HS-5 (cell line): ENCODE measurements around the gene NUDCD2.

ENCODE experiments used
- DNase-seq: peaks from one replicate; pipeline ENCODE4 v3.0.0-alpha.2; 2012; ENCODE audit warnings: low read depth

Gene NUDCD2, protein sequence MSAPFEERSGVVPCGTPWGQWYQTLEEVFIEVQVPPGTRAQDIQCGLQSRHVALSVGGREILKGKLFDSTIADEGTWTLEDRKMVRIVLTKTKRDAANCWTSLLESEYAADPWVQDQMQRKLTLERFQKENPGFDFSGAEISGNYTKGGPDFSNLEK

DNA sequence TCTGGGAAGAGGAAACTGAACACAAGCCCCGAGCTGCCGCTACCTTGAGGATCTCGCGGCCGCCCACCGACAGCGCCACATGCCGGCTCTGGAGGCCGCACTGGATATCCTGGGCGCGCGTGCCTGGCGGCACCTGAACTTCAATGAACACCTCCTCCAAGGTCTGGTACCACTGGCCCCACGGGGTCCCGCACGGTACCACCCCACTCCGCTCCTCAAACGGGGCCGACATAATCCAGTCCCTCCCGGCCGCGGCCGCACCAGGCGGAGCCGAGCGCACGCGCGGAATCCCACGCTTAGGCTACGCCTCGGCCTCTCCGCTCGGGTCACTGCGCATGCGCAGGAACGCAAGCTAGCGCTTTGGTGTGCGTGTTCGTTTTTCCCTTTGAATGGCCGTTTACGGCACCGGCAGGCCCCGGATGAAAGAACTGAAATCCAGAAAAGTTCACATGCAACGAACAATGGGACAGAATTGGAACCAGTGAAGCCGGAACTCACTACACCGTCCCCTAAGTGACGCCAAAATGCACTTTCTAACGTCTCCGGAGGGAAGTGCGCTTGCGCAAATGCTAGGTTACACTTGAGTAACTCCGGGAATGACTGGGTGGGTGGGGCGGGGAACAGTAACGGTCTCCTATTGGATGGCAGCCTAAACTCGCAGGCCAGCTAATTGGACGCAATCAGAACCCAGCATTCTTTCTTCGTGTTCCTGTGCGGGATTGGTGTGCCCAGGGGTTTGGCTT lies at the start of gene NUDCD2:
TSS of gene NUDCD2 (minus strand) at position 284 of the 743 bp plus-strand sequence. CDS start at position 232, 52 bp downstream.
- peak; percentile 95 for DNase-seq

DNA sequence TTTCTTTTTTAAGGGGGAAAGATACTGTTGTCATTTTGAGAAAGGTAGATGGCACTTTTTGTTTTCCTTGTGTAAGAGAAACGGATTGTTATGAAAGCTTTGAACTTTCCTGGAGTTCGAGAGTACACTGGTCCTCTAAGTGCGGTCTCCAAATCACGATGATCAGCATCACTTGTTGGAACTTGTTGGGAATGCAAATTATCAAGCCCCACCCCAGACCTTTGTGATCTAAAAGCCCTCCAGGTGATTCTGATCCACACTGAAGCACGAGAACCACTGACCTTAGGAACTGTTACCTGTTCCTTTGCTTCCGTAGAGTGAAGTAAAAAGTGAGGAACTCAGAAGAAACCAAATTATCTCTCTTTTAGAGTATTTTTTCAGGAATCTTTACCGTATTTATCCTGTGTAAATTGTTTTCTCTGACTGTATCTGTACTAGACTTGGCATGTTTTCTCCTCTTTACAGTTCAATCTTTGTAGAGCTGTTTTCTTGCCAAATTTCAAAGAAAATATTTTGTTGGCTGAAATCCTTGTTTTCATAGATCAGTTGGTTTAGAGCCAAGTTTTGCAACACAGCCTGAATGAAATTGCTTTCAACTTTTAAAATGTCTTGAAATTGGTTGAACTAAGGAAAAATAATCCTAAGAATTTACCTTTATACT lies 49.5 kb upstream of the NUDCD2 start:
- DNase-seq, result no peak

DNA sequence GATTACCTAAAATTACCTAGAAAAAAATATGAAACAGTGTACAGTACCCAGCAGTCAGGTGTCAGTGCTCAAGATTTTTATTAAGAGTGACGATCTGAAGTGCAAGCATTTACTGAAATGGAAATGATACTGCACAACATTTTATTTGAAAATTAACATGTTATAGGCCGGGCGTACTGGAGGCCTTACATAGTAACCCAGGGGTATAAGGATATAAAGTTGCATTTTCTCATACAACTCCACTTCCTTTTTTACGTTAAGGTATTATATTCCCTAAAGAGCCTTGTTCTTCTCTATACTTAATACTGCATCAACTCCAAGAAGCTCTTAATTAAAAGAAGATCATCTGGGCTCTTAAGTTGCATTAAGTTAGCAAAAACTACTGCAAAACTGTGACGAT lies 48.9 kb upstream of the NUDCD2 start:
- no peak for DNase-seq

DNA sequence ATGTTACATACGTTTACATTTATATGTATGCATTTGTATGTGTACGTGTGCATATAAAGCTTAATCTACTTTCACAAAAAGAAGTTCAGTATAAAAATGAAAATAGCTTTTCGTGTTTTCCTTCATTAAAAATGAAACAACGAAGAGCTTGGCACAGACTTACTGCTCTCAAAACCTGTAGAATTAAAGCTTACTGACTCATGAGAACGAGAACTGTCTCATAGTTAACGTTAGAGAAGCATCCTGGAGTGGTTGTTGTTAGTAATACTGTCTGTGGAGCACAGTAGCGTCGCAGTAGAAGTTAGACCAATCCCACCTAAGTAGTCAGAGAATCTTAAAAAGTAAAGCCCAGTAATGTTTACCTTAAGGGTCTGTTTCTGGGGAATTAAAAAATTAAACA lies 46.8 kb upstream of the NUDCD2 start:
- no peak for DNase-seq

DNA sequence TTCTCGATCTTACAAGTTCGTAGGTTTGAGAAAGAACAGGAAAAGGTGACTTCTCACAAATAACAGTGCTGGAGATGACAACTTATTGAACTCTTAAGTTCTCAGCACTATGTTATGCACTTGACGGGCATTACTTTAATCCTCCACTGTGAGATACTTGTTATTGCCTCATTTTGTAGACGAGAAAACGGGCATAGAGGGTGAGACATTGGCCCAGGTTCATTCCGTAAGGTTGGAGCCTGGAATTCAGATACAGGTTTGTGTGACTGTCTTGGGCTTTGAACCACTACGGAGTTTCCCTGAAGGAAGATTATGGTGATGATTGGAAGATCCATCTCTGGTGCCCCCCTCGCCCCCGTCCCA lies 46.2 kb upstream of the NUDCD2 start:
- no peak for DNase-seq

DNA sequence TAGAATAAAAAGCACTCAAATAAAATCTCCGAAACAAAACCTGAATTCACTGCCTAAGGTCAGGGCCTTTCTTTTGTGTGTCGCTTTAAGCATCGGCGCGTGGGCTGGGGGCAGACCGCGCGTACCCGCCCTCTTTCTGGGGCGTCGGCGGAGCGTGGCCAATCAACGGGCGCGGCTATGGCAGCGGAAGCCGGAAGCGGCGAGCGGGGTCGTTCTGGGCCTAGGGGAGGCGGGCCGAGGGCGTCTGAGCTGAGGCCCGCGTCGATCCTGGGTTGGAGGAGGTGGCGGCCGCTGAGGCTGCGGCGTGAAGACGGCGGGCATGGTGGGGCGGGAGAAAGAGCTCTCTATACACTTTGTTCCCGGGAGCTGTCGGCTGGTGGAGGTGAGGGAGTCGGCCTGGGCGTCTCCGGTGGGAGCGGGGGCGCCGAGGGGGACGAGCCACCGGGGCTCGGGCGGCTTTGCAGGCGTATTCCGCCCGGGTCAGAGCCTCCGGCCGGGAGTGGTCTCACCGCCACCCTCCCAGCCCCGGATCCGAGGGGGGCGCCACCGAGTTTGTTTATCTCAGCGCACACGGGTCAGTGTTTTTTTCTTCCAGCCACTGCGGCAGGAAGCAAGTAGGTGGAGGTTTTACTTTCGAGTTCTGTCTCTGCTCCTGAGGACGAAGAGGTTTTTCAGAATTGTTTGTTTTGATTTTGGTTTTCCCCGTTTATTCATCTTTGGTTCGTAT lies 45.6 kb upstream of the NUDCD2 start, which contains the start of gene MAT2B:
TSS of gene MAT2B (plus strand) at position 252 of the 727 bp plus-strand sequence. CDS start at position 320, 68 bp downstream.
- peak; percentile 71 for DNase-seq

DNA sequence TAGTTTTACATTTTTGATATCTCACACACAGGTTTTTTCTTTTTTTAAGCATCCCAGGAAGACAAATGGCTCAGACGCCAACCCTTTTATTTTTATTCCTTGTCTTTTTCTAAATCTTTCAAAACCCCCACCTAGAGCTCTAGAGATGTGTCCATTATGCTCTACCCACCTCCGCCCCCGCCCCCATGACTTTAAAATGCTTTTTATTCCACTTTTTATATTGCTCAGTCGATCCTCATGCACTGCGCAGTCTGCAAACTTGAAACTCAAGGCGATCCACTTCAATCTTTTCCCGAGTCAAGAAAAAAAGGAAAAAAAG lies 45.1 kb upstream of the NUDCD2 start:
- DNase-seq, result no peak

DNA sequence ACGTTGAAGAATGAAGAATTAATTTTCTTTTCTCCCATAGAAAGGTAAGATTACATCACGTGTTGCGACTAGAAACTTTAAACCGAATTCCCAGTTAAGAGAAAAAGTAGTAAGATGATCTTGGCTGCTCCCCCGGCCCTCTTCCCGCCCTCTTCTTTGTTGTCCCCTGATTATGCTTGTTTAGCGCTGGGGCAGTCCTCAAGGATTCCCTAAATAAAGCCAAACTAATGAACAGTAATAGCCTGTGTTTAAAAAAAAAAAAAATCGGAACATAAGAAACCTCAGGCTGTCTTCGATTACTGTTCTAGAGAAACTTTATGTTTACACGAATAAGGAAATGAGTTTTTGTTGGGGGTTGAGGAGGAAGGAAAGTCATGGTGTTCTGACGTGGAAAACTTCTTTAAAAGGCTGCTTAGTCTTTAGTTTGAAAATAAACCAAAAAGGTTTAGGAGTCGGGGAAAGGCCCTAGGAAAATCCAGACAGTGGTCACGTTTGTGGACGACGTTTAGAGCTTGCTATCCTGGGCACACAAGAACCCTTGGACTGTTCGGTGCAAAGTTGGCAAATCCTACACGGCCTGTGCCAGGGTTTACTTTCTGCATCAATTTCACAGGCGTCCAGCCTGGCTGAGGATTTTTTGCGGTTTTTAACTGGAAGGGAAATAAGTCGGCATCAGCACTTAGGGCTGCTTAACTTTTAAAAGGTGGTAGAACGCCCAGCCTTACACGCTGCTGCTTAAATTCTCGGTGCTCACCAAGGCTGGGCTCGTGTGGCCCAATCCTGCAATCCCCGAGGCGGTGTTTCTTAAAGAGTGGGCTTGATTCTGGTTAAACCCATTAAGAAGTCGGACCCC lies 44.4 kb upstream of the NUDCD2 start:
- no peak for DNase-seq

DNA sequence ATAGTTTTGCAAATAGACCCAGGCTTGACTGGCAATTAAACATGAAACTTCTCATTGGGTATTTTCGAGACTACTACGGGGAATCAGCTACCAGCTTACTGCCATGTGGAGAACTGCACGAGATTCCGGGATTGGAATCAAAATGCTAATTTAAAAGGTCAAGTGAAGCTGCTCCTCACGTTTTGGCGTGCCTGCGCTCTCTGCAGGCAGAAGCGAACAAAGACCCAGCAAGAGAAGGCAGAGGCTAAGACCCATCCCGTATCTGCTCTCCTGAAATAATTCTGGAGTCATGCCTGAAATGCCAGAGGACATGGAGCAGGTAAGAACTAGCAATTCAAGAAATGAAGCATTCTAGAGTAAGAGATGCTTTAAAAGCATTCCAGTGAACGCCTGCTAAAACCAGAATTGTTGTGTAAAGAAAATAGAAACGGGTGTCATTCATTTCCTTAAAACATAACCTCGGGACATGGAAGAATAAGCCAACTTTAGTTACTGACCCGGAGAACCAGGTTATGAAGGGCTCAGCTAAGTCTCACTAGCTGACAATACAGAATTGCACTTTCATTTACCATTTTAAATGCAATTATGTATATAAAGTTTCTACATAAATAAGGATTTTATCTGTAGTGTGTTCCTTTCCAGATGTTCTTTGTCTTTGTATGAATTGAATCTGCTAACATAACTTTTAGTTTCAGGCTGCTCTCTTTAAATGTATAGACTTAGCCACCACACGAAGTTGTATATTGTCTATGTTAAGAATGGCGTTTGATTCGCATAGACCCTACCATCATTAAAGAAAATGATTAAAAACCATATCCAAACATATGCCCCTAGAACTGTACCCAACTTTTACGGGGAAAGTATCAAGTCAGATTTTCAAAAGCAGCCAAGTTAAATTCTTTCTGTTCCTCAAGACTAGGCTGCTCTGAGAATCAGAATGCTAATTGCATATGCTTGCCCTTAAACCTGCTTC lies 43.5 kb upstream of the NUDCD2 start:
- DNase-seq, result peak; percentile 56

DNA sequence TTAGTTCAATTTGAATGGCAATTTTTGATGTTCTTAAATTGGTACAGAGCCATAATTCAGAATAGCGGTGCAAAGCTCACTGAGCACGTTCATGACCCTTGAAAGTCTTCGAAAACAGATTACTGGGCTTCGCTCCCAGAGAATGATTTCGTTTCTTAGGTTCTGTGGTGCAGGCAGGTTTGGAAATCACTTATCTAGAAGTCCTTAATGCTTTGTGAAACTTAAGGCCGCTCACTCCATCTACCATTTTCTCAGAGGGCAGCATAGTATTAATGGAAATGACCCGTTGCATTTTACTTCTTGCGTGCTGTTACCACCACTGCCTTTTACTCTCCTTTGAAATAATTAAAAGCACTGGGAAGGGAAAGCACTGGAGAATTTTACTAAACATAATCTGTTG lies 42.6 kb upstream of the NUDCD2 start:
- no peak for DNase-seq

DNA sequence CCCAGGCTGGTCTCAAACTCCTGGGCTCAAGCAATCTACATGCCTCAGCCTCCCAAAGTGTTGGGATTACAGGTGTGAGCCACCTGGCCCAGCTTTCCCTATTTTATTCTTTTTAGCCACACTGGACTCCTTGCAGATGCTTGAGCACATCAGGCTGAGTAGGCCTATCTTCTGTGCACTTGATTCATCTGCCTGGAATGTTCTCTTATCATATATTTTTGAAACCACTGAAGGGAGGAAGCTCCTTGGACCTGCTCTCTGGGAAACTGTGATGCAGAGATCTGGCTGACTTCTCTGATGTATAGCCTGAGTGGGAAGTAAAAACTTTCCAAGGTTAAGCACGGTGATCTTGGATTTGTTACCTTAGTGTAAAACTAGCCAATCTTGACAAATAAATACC lies 39.0 kb upstream of the NUDCD2 start:
- peak; percentile 59 for DNase-seq

DNA sequence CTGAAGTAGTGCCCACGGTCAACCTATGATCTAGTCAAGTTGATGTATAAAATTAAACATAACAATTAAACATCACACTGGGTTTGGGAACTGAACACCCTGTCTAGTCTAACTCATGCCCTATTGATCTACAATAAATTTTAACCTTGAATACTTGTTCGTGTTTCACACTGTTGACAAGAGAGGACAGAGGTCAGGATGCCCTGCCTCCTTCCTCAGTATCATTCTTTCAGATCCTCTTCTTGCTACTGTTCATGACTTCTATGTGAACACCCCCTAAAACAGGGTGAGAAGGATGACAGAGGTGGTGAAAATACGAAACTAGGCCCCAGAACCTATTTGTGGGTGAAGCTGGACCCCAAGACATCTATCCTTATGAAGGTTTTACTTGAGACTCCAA lies 37.4 kb upstream of the NUDCD2 start:
- DNase-seq, result no peak

DNA sequence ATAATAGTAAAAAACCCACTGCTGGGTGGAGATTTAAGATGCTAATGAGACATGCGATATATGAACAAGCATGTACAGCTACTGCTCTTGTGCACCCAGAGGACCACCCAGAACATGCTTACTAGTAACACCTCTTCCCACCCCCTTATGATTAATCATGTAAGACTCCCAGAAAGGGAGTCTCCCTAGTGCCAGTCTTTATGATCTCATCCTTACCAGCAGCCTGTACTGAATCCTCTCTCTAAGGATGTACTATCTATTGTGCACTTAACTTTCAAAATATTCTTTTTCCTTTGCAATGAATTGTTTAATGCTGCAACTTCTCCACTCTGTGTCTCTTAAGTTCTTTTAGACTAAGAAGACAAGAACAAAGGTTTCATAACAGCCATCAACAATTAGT lies 36.4 kb upstream of the NUDCD2 start:
- DNase-seq, result no peak

DNA sequence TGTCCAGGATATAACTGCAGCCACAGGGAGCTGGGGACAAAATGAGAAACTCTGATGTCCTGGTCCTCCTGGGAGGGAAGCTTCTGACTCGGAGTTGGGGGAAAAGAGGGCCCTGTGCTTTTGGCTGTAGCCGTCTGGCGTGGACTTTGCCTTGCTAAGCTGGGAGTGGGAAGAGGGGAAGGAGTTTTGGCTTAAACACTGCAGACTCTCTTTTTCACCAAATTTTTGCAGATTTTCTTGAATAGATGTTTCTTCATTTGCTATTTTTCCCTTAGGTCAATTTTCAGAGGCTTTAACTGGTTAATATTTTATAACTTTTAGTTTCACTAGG lies 29.8 kb upstream of the NUDCD2 start:
- DNase-seq, result no peak

DNA sequence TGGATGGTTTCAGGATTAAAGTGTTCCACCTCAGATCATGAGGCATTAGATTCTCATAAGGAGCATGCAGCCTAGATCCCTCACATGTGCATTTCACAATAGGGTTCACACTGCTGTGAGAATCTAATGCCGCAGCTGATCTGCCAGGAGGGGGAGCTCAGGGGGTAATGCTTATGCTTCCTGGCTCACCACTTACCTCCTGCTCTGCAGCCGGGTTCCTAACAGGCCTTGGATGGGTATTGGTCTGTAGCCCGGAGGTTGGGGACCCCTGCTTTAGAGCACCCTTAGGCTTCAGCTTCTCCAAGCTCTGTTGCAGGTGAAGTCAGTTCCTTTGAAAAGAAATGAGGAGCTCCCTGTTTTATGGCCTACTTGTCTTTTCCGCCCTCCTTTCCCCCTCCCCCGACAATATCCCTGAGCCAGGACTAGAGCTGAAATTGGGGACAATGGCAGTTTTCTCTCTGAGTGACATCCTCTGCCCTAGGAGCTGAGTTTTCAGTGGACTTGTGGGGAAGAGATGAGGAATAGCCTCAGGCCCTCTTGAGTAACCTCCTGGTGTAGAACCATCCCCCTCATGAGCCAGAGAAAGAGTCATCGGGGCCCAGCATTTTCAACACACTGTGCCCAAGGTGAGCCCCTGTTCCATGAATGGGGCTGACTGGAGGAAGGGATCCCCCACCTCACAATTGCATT lies 29.3 kb upstream of the NUDCD2 start:
- DNase-seq, result no peak

DNA sequence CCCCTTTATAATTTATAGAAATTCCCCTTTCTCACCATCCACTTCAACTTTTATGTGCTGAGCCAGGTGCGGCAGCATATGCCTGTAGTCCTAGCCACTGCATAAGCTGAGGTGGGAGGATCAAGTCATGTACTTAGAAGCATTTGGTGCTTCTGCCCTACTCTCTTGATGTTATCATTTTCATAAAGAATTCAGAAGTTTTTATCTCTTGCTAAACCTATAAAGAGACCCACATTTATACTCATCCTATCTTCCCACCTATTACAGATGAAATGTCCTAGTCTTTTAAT lies 19.0 kb upstream of the NUDCD2 start:
- DNase-seq, result no peak

DNA sequence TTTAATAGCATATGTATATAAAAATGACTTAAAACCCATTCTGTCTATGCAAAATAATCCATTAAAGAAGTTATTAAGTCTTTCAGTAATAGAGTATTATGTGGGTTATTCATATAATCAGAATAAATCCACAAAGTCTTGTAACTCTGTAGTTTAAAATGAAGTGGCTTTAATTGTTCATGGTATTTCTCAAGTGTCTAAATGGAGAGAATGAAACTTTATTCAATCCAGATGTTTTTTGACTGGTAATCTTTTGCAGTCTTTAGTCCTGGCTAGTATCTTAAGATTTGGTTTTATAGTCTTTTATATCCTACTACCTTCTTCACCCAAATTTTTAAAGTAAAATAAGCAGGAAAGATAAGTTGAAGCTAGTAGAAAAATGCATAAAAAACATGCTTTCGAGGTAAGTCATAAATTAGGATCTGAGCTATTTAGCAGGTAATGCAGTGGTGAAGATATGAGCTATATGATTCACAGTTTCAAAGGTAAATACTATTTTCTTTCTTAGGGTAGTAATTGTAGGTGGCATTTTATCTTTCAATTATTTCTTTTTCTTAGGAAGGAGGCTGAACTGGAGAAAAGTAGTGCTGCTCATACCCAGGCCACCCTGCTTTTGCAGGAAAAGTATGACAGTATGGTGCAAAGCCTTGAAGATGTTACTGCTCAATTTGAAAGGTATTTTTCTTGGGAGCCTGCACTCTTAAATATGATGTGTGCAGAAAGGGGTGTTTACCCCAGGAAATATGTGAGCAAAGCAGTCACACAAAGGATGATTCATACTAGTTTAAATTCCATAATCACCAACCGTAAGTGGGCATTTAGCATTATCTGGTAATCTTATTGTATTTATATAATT lies 18.5 kb upstream of the NUDCD2 start:
- peak; percentile 38 for DNase-seq

DNA sequence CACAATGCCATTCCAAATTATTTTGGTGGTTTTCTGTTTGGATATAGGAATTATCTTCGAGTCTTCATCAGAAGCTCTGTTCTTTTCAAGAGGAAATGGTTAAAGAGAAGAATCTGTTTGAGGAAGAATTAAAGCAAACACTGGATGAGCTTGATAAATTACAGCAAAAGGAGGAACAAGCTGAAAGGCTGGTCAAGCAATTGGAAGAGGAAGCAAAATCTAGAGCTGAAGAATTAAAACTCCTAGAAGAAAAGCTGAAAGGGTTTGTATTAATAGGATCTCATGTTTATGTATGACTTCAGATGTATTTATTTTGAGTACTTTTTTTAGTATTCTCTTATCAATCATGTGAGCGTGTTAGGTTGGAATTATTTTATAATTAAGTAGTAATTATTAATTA lies 15.5 kb upstream of the NUDCD2 start:
- no peak for DNase-seq

DNA sequence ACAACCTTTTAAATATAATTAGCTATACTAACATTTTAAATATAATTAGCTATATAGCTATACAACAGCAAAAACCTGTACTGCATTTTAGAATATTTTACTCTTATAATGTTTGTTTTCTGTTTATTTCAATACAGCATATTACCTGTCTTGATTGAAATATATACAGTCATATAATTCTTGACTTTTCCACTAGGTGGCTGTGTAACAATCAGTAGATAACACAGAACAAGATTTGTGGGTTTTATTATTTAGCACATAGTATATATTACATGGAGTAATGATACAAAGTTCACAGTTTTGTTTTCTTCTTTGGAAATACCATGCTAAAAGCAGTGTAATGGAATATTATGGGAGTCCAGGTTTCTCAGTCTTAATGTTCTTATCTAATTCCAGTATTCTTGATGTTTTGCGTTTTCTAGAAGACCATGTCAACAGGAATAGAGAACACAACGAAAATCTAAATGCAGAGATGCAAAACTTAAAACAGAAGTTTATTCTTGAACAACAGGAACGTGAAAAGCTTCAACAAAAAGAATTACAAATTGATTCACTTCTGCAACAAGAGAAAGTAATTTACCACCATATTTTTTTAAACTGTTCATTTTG lies 13.8 kb upstream of the NUDCD2 start:
- DNase-seq, result no peak
